Gastrocnemius medialis (tissue), 4 donors: ENCODE data around the gene RTKN2.

Source experiments
- POLR2A ChIP-seq, 2 donors: fragments of 450-650 bp; IDR thresholded peaks; one replicate each; pipeline ENCODE4 v1.6.1; 2017; ENCODE audit warnings: antibody characterized with exemption in 2 of 2, mild to moderate bottlenecking in 2 of 2, moderate library complexity in 2 of 2
- TF ChIP-seq, protein P1 (sequence below), 5 experiments: fragments of 450-650 bp in 3 of 5; fragments of 200-600 bp in 2 of 5; sonication (generic) in 2 of 5; IDR thresholded peaks in 4 of 5; conservative IDR thresholded peaks in 1 of 5; 1 replicate in 4 of 5; 2 replicates in 1 of 5; pipeline ENCODE4 v1.5.1; 2016 to 2019; ENCODE audit warnings: antibody characterized with exemption in 5 of 5, mild to moderate bottlenecking in 3 of 5, moderate library complexity in 3 of 5

DNA sequence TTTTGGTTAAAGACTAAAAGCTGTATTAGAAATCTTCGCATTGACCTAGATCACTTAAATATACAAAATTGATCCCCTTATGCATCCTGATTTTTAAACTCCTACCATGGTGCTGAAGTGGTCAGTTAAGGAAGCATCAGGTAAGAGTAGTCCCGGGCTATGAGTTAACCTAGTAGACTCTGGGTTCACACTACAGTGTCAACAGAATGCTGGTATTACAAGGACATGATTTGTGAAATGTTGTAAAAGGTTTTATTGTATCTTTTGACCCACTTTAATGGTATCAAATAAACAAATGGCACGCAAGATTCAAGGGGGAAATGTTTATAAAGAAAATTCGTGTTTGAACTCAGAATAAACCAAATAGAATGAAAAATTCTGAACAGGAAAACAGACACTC lies 36.8 kb downstream of the RTKN2 start:
- no peak for TF ChIP-seq POLR2A (IDR thresholded peaks at IDR 0.05)
- TF ChIP-seq, protein P1, sequence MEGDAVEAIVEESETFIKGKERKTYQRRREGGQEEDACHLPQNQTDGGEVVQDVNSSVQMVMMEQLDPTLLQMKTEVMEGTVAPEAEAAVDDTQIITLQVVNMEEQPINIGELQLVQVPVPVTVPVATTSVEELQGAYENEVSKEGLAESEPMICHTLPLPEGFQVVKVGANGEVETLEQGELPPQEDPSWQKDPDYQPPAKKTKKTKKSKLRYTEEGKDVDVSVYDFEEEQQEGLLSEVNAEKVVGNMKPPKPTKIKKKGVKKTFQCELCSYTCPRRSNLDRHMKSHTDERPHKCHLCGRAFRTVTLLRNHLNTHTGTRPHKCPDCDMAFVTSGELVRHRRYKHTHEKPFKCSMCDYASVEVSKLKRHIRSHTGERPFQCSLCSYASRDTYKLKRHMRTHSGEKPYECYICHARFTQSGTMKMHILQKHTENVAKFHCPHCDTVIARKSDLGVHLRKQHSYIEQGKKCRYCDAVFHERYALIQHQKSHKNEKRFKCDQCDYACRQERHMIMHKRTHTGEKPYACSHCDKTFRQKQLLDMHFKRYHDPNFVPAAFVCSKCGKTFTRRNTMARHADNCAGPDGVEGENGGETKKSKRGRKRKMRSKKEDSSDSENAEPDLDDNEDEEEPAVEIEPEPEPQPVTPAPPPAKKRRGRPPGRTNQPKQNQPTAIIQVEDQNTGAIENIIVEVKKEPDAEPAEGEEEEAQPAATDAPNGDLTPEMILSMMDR (IDR thresholded peaks at IDR 0.05 in 4 of 5, conservative IDR thresholded peaks at IDR 0.05 in 1 of 5), result no peak
